Activated CD8-positive, alpha-beta memory T cell treated with anti-CD3 and anti-CD28 coated beads for 48 hours (primary cell): Measurements from ENCODE around the gene RRP15.

ENCODE experiments used
- DNase-seq, 3 experiments: peaks; one replicate each; pipeline ENCODE4 v3.0.0-alpha.2; 2020; ENCODE audit warnings: low read depth in 2 of 3, low spot score in 2 of 3

The RRP15 gene

GRCh38 chr1:218384581-218384993, 99.5 kb downstream of the RRP15 start:
- DNase-seq, result no peak
